ENCODE data around the gene PTGIS.
"Not testable (repeated sequence)": the region's sequence is repeated elsewhere in the genome, so short reads cannot be mapped to it uniquely, and the experiment has no call there.

PTGIS gene

DNA sequence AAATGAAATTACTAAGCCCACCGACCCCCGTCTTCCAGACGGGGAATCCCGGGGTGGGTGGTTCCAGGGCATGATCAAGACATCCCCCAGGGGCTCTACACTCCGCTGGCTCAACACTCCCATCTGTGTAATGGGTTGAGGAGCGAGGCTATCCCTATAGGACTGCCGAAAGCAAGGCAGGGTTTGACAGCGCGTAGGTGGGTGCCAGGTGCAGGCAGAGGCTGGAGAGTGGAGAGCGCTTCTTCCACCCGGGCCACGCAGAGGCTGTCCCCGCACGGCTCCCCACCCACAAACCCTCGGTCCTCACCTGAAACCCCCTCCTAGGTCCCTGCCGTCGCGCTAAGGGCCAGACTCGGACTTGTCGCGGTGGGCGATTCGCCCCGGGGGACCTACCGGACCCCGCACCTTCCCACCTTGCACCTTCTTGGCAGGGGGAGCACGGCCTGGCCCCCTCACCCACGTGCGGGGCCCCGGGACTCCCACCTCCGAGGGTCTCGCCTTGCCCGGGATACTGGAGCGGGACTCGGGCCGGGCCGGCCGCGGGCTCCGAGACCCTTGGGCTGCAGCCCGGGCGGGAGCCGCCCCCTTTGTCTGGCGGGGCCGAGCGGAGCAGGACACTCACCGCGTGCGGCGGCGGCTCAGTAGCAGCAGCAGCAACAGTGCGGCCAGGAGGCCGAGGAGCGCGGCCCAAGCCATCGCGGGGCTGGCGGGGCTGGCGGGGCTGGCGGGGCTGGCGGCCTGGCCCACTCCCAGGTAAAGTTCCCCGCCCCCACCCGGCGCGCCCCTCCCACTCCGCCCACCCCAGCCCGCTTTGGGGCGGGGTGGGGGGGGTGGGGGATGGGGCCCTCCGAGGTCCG lies at the start of gene PTGIS:
Gene PTGIS (minus strand): TSS at position 717 of the 857 bp plus-strand sequence. CDS start 21 bp downstream, at position 696.
- no peak for DNase-seq

DNA sequence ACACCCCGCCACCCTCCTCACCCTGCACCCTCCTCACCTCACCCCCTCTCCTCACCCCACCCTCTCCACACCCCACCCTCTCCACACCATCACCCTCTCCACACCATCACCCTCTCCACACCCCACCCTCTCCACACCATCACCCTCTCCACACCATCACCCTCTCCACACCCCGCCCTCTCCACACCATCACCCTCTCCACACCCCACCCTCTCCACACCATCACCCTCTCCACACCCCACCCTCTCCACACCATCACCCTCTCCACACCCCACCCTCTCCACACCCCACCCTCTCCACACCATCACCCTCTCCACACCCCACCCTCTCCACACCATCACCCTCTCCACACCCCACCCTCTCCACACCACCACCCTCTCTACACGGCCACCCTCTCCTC lies 49.5 kb upstream of the PTGIS start:
- not testable (repeated sequence) for DNase-seq

DNA sequence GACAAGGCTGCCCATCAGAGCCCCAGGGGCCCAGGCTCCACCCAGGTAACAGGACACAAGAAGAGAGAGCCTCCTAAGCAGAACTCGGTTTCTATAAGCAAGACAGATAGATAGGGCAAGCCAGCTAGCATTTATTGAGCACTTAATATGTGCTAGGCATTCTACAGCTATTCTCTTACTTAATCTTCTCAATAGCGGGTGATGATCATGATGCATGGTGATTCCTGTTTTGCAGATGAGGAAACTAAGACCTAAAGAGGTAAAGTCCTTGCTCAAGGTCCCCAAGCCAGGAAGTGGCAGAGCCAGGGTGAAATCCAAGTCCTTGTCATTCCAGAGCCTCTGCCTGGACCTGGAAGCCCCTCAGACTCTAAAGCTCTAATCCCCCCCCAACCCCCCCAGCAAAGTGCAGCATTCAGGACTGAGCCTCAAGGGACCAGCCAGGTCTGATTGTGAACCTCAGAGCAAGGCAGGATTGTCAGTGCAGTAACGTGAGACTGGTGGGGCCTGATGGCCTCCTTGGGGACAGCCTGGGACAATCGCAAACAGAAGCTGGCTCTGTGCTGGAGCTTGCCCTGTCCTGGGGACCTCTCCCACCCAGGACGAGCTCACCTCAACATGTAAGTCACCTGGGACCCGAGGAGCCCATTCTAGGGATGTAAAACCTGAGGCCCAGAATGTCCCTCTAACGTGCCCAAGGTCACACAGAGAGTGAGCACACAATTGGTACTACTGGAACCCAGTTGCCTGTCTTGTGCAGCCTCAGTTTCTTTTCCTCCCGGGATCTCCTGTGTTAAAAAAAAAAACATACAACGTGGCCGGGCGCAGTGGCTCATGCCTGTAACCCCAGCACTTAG lies 48.4 kb upstream of the PTGIS start:
- no peak for DNase-seq

DNA sequence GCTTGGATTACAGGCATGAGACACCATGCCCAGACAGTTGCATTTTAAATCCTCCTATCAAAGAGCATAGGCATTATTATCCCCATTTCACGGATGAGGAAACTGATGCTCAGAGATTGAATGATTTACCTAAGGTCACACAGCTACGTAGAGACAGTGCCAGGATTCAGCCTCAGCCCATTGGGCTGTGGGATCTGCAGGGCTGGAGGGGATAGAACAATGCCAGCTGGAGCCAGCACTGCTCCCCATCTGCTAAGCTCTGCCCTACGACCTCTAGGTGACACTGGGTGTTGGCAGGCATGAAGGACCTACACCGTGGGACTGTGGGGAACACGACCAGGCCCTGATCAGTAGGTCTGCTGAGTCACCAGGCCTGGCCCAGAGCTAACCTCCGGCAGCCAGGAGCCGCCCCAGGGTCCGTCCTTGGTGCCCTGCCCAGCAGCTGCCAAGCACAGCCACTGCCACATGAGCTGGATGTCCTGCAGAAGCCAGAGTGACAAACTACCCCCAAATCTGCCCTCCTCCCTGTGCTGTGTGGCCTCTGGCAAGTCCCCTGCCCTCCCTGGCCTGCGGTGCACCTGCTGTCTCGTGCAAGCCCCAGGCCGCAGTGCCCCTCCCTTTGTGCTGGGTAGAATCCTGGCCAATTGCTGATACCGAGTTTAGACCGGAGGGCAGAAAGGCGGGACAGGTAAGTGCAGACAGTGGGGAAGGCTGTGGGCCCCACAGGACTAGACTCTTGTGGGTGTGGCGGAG lies 47.6 kb upstream of the PTGIS start:
- DNase-seq, result no peak

DNA sequence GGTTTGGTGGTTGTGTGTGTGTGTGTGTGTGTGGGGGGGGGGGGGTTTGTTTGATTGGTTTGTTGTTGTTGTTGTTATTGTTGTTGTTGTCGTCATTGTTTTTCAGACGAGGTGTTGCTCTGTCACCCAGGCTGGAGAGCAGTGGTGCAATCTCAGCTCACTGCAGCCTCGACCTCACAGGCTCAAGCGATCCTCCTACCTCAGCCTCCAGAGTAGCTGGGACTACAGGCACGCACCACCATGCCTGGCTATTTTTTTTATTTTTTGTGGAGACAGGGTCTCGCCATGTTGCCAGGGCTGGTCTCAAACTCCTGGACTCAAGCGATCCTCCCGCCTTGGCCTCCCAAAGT lies 47.1 kb upstream of the PTGIS start:
- not testable (repeated sequence) for DNase-seq

DNA sequence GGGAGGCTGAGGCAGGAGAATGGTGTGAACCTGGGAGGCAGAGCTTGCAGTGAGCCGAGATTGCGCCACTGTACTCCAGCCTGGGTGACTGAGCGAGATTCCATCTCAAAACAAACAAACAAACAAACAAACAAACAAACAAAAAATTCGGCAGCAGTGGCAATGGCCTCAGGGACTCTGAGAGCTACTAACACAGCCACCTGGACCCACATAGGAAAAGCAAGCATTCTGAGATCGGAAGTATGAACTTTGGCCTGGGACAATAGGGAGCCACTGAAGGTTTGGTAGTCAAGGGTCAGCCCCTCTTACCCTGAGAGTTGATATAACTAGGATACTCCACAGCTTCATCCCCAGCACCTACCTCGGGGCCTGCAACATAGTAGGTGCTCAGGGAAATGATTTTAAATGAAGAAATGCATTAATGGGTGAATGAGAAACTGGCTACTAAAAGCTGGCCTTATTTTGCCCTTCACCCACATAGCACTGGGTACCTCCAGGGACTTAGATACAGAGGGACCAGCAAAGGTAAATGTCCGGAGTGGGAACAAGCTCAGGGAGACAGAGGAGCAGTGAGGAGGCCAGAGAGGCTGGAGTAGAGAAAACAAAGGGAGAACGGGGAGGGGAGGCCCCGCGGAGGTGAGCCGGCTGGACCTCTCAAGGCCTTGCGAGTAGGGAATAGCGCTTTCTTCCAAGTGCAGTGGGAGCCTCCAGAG lies 46.6 kb upstream of the PTGIS start:
- DNase-seq, result no peak

DNA sequence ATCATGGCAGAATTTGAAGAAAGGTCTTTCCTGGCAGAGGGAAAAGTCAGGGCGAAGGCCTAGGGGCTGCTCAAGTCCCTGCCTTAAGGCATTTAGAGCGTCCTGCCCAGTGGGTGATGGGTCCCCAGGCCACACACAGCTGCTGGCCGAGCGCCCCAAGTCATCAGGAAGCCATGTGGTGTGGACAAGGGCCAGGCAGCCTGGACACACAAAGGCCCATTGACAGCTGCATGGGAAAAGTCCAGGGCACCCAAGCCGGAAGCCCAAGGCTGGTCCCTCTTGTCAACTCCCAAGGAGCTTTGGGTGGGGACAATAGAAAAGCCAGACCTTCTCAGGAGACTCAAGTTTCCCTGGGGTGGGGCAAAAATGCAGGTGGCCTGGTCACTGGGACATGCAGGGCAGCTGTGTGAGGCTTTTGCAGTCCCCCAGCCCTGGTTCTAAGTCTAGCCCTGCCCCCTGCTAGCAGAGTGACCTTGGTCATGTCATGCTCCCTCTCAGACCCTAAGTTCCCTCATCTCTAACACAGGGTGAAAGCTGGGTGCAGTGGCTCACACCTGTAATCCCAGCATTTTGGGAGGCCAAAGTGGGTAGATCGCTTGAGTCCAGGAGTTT lies 44.3 kb upstream of the PTGIS start:
- no peak for DNase-seq

DNA sequence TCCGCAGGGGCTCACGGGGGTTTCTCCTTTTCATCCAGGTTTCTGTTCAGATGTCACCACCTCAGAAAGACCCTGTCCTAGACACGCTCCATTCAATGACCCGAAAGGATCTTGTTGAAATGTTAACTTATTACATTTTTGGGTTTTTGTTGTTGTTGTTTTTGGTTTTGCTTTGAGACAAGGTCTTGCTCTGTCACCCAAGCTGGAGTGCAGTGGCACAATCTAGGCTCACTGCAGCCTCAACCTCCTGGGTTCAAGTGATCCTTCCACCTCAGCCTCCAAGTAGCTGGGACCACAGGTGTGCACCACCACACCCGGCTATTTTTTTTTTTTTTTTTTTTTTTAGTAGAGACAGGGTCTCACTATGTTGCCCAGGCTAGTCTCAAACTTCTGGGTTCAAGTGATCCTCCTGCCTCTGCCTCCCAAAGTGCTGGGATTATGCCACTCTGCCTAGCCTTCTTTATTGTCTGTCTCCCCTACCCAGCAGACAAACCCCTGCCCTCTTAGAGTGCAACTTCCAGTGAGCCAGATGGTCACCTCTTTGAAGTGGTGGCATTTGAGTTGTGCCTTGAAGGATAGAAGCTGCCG lies 43.7 kb upstream of the PTGIS start:
- not testable (repeated sequence) for DNase-seq

DNA sequence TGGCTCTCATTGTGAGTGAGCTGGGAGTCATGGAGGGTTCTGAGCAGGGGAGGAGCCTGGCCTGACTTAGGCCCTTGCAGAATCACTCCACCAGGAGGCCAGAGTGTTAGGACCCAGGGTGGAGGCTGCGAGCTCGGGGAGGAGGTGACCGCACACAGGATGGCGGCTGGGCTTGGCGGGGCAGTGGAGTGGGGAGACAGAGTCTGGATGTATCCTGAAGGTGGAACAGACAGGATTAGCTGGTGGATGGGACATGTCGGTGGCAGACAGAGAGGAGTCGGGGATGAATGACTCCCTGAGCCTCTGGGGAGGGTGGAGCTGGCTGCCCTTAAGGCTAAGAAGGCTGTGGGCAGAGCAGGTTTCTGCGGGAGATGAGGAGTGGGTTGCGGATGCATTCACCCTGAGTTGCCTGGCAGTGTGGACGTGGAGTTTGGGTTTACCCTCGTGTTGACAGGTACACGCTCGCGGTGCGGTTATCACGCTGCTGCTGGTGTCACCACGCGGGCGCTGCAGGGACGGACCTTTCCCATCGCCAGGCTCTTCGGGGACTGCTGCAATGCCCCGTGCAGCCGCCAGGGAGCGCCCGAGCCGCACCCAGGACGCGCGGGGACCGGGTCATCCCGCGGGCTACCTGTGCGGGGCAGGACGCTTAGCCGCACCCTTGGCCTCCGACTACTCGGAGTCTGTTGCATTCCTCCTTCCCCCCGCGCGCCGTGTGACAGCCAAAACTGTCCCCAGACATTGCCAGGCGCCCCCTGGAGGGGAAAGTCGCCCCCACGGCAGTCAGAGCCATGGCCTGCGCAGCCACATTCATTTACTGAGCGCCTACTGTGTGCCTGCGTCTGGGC lies 43.0 kb upstream of the PTGIS start:
- DNase-seq, result peak; percentile 34 to 82

DNA sequence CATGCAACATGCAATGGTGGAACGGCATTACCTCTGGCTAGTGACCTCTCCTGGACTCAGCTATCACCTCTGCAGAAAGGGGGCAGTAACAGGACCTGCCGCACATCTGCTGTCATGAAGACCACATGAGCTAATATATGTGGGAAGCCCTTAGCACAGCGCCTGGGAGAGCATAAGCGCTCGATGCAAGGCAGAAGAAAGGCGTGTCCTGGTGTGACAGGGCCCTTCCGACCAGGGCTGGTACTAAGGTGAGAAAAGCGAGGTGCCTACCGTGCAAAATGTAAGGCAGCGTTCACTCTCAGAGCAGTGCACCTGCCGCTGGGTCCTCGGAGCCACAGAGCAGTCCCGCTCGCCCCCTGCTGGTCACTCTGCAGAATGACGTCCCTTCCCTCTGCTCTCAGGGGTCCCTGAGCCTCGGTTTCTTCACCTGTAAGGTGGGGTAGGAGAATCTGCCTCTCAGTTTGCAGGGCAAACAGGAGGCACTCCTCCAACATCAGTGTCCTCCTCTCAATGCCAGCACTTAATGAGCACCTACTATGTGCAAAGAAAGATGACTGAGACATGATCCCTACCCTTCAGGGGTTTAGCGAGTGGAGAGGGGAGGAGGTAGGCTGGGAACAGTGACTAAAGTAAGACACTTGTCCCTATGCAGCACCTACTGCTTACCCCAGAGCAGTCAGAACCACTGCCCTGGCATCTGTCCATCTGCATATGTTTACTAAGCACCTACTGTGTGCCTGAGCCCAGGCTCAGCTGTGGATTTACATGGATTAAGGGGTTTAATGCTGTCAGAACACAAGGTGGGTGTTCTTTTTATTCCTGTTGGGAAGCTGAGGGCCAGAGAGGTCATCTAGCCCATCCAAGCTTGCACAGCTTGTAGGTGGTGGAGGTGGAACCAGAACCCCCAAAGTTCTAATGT lies 41.1 kb upstream of the PTGIS start:
- DNase-seq, result peak in 1 of 2 donors; percentile 69

DNA sequence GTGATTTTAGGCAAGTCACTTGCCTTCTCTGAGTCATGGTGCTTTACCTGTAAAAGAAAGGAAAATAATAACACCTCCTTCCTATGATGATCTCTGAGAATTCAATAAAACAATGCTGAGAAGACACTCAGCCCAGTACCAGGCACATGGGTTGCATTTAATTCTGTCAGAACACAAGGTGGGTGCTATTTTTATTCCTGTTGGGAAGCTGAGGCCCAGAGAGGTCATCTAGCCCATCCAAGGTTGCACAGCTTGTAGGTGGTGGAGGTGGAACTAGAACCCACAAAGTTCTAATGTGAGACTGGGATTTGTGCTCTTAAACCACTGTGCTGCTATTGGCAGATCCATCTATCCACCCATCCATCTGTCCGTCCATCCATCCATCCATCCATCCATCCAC lies 39.6 kb upstream of the PTGIS start:
- DNase-seq, result no peak

DNA sequence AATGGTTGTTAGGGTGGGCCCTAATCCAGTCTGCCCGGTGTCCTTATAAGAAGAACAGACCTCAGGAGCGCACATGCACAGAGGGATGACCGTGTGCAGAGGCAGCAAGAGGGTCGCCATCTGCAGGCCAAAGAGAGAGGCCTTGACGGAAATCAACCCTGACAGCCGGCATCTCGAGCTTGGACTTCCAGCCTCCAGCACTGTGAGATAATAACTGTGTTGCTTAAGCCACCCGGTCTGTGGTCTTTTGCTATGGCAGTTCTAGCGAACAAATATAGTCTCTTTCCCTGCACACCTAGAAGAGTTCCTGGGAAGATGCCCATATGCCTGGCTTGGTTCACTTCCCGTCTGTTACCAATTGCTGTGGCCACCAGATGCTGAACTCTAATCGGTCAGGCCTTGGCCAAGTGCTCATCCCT lies 35.3 kb upstream of the PTGIS start:
- DNase-seq, result no peak

DNA sequence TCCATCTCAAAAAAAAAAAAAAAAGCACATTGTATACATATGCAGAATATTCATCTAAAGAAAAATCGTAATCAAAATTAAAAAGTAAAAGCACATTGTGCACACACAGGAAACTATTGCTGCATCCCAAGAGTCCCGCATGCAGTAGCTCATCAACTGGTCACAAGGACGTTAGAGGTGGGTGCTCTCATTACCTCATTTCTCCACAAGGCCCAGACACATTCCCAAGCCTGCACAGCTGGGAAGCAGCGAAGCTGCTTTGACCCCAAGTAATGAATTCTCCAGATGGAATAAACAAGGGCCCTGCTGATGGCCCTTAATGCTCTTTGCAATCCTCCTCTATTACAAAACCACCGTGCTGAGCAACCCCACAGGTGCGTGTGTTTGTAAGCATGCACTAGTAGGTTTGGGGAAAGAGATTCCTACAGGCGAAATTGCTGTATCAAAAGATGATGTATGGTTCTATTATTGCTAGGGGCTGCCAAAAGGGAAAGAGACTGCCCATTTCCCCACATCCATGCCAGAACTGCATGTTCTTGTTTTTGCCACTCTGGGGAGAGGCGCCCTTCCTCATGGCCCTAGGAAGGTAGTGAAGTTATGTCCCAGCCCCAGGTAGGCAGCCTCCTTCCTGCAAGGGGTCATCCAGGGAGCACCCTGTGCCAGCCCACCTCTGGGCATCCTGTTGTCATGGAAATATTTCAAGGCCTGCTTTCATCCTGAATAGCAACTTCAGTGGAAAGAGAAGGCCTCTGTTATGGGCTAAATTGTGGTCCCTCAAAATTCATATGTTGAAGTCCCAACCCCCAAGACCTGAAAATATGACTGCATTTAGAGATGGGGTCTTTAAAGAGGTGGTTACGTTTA lies 34.6 kb upstream of the PTGIS start:
- no peak for DNase-seq

DNA sequence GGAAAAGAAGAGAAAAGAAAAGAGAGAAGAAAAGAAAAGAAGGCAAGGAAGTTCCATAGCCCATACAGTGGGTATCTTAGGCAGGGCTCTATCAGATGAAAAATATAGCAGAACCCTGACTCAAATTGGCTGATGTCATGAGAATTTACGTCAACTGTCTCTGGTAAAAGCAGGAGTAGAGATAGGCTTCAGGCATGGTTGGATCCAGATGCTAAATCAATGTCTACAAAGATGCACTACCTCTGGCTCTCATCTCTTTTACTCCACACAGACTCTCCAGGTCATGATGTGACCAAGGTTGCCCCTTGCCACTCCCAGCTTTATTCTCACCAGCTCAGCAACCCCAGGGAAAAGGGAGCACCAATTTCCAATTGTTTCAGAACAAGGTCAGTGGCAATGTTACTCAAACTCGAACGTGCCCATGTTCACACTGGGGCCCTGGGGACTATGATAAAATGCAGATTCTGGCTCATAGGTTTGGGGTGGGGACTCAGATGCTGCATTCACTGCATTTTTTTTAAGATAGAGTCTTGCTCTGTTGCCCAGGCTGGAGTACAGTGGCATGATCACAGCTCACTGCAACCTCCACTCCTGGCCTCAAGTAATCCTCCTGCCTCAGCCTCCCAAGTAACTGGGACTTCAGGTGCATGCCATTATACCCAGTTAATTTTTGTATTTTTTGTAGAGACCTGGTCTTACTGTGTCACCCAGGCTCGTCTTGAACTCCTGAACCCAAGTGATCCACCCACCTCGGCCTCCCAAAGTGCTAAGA lies 33.4 kb upstream of the PTGIS start:
- DNase-seq, result no peak

DNA sequence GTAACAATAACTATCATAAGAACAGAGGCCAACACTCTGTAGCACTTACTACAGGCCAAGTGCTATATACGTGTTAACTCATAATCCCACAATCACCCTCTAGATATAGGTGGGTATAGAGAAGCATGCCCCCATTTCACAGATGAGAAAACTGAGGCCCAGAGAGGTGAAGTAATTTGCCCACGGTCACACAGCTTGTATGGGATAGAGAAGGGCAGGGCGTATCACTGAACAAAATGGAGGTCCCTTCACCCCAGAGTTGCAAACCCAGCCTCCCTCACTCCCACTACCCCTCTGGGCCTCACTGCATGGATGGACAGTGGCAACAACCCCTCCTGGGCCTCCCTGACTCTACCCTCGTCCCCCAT lies 31.8 kb upstream of the PTGIS start:
- DNase-seq, result no peak

DNA sequence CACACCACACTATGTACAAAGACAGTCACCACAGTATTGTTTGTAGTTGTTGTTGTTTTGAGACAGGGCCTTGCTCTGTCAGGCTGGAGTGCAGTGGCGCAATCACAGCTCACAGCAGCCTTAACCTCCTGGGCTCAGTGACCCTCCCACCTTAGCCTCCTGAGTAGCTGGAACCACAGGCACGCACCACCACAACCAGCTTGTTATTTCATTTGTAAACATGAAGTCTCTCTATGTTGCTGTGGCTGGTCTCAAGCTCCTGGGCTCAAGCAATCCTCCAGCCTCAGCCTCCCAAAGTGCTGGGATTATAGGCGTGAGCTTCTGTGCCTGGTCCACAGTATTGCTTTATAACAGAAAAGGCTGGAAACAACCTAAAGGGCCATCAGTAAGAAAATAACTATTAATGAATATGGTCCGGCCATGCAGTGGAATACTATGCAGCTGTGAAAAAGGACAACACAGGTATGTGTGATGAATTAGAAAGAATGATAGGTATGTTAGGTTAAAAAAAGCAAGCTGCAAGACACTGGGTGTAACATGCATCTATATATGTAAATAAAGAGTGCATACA lies 30.0 kb upstream of the PTGIS start:
- no peak for DNase-seq

DNA sequence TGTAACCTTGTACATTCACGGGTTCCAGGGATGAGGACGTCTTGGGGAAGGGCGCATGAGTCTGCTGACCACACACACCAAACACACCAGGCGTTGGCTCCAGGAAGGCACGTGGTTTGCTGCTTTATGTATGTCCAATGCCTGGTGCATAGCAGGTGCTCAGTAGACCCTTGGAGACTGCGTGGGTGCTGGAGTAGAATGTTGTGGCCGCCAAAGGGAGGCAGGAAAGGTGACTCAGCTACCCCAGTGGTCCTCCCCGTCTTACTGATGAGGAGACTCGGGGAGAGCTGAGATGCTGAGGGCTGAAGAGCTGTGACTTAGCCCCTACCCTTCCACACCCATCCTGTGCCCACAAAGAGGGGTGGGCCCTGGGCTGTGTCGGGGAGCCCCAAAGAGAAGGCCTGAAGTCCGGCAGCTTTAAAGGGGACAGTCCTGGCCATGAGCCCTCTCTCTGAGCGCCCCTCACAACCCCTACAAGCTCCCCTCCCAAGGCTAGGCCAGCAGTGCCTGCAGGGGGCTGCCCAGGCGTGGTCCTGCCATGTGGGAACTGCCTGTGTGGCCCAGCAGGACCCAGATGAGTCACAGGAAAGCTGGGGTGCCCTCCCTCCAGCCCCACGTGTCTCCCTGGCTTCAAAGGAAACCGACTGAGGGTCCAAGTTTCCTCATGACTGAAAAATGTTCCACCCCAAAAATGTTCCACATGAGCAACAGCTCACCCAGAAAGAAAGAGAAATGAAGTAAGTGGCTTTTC lies 28.0 kb upstream of the PTGIS start:
- no peak for DNase-seq

Data from inflammatory macrophage treated with lipopolysaccharide for 1 hour (primary cell).